NCI-H1694 (cell line): ENCODE results near the gene UTP14C.
"Not testable (repeated sequence)": the region's sequence is repeated elsewhere in the genome, so short reads cannot be mapped to it uniquely, and the experiment has no call there.

Experiments used
- DNase-seq: peaks from one replicate; lab custom pipeline; 2025; lab: John Stamatoyannopoulos, UW

The UTP14C gene

GRCh38 chr13:52048516-52048915, 24.0 kb downstream of the UTP14C start:
- DNase-seq = no peak

- DNase-seq = no peak
These were observed 26.9 kb downstream of the UTP14C start for GRCh38 chr13:52051400-52051799.

- no peak for DNase-seq
These were observed 29.0 kb downstream of the UTP14C start for GRCh38 chr13:52053460-52053859.

- DNase-seq = not testable (repeated sequence)
These were observed 36.6 kb downstream of the UTP14C start for GRCh38 chr13:52061064-52061463.

- DNase-seq = no peak
These were observed 37.1 kb downstream of the UTP14C start for GRCh38 chr13:52061587-52061986.

GRCh38 chr13:52067237-52067636, 42.7 kb downstream of the UTP14C start:
- no peak for DNase-seq

- no peak for DNase-seq
These were observed 46.5 kb downstream of the UTP14C start for GRCh38 chr13:52070929-52071523.
